GM21786 (cell line): ENCODE measurements around the gene ANO10.
"Not testable (repeated sequence)": the region's sequence is repeated elsewhere in the genome, so short reads cannot be mapped to it uniquely, and the experiment has no call there.

Experiments used
- ATAC-seq: cut with Tn5 transposase; IDR thresholded peaks from one replicate; pipeline ENCODE4 v1.9.1; 2021; ENCODE audit not compliant: unreplicated experiment

ANO10 gene

DNA sequence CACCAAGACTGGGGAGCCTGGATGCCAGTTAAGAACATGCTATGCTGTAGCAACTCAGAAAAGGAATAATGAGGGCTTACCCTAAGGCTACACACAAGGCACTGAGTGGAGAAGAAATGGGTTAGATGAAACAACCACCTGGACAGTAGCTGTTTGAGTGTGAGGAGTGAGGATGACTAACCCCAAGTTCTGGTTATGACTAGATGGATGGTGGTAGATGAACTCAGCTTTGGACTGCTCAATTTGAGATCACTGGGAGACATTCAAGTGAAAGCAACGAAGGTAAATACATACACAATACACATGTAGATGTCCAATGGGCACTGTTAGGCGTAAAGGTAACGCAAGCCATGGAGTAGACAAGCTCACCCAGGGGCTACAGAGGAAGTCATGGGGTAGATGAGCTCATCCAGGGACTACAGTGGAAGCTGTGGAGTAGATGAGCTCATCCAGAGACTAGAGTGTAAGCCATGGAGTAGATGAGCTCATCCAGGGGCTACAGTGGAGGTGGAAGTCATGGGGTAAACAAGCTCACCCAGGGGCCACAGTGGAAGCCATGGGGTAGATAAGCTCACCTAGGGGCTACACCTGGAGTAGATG, 98.3 kb downstream of the ANO10 start:
- ATAC-seq: peak; percentile 90

DNA sequence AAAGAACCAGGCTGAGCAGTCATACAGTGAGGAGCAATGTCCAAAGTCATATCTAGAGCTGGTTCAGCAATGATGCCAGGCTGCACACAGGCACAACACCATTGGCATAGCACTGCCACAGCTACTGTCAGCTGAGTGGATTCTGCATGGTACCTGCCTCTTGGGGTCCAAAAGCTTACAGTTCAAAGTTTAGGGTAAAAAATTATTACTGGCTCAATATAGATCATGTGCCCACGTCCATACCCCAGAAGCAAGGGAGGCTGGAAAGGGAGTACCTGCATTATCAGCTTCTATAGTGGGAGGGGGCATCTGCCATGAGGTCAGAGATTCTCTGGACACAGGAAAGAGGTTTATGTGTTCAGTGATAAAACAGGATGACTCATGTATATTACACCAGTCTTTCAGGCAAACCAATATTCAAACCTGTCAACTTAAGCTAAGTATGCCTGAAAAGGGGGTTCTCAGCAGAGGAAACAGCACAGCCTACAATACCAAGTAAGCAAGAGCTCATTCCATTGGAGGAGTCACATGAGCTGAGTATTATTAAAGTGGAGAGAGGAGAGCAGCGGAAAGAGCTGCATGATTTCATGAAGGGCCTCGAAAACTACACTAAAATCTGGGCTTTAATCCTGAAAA, 99.0 kb downstream of the ANO10 start:
- no peak for ATAC-seq

GRCh38 chr3:43521941-43522340, 99.9 kb downstream of the ANO10 start:
- no peak for ATAC-seq

- not testable (repeated sequence) for ATAC-seq
Measured at GRCh38 chr3:43518515-43518914, 103.3 kb downstream of the ANO10 start.

DNA sequence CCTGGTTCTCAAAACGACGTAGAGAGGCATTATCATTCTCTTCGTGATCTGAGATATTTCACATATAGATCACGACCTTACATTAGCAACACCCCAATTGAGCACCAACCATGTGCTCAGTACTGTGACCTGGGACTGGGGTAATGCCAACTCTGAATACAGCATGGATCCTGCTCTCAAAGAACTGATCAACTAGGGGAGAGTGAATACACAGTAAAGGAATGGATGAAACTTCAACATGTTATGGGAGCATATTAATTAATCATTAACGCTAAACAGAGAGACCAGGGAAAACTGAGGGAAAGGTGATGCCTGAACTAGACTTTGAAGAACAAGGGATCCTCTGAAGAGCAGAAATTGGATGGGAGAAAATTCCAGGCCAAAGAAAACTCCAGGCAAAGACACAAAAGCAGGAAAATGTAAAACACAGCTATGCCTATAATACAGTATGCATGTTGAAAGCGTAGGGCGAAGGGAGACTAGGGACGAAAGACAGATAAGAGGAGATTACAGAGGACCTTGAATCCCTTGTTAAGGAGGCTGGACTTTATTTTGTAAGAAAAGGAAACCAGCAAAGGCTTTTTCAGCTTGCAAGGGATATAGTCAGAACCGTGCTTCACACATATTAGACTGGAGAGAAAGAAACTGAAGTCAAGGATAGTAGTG, 105.7 kb downstream of the ANO10 start:
- ATAC-seq: no peak

- no peak for ATAC-seq
Measured at GRCh38 chr3:43515208-43515917, 106.4 kb downstream of the ANO10 start.

- no peak for ATAC-seq
Measured at GRCh38 chr3:43512754-43513404, 108.9 kb downstream of the ANO10 start.

- no peak for ATAC-seq
Measured at GRCh38 chr3:43506644-43507043, 115.2 kb downstream of the ANO10 start.

DNA sequence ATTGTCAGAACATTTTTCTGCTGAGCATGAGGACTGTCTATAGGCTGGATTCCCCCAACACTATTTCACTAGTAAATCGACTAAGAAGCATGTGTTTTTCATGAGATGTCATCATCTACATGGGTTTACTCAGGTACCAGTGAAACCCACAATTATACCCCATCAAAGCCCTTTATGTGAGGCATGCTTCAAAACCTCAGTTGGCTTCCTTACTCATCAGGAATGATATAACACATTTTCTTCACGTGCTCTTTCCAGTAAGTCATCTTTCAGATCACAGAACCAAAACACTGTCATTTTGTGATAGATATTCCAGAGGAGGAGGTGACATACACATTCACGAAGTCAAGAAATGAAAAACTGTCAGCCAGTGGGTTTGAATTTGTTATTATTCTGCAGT, 116.5 kb downstream of the ANO10 start:
- no peak for ATAC-seq

DNA sequence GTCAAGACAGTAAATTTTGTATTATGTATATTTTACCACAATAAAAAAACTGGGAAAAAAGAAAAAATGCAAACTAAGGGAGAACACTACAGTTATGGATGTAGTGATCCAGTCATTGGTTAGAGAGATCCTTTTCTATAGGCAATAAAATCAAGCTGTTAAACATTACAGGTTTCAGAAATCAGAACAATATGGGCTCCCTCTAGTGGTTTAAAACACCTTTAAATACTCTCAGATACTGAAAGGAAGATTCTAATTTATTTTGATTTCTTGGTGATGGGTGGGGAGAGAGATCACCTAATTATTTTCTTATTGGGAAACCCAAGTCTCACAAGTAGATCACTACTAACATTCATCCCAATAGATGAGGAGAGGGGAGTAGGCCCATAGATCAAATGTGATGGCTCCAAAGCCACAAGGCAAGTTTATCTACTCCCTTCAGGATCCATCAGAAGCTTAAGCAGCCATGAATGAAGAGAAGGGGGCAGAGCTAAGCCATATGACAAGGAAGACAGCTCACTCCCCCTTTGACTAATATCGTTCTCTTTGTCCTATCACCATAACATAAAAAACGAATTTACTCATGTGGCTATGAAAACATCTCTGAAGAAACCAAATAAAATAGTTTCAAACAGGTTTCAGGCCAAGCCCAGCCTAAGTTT, 118.6 kb downstream of the ANO10 start:
- no peak for ATAC-seq

DNA sequence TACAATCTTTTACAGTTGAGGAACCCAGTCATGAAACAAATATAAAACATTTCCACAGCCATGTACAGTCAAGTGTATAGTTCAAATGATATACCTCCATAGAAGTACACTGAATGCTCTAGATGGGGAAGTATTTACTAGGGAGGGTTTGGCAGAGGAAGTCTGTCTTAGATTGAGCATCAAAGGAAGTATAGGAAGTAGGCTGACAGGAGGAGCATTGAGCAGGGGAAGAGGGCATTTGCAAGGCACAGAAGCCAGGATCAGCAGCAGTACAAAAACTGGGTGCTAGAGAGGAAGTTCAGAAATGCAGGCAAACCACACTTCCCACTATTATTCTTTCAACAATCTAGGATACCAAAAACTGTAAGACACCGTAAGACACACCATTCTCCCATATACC, 122.6 kb downstream of the ANO10 start:
- ATAC-seq: no peak

DNA sequence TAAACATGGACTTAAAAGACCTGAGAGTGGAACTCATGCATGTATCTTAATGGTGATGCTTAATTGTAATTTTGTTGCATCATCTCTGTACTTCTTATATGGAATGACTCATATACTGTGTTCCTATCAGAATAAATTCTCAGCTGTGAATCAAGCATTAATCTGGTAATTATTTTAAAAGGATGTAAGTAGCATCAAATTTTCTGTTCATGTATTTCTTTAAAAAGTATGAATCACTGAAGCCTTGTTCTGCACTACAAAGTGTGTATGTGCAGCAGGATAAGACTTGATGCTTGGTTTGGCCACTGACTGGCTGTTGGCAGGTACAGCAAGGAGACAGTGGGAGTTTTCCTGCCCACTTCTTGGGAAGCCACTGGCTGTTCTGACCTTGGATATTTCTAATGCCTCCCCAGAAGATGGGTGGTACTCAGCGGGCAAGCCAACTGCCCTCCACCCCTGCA, 123.9 kb downstream of the ANO10 start:
- ATAC-seq: no peak

DNA sequence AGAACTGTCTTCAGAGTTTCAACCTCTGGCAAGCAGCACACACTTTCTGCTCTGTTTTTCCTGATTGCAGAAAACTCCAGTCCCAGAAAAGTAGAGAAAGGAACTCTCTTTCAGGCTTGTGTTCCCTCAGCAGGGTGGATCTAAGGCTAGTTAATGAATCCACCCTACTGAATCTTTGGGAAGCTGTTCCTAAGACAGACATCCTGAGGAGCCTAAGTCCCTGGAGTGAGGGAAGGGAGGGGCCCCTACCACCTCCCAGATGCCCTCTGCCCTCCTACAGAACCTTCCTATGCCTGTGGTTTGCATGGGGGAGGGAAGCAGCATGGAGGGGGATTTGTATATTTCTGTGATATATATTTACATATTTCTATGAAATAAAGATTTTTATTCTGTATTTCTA, 124.4 kb downstream of the ANO10 start:
- ATAC-seq: no peak

GRCh38 chr3:43496740-43497375, 125.0 kb downstream of the ANO10 start:
- no peak for ATAC-seq

DNA sequence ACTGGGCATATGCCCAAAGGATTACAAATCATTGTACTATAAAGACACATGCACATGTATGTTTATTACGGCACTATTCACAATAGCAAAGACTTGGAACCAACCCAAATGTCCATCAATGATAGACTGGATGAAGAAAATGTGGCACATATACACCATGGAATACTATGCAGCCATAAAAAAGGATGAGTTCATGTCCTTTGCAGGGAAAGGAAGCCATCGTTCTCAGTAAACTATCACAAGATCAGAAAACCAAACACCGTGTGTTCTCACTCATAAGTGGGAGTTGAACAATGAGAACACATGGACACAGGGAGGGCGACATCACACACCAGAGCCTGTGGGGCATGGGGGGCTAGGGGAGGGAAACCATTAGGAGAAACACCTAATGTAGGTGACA, 128.9 kb downstream of the ANO10 start:
- ATAC-seq: not testable (repeated sequence)

- ATAC-seq: not testable (repeated sequence)
Measured at GRCh38 chr3:43491807-43492206, 130.0 kb downstream of the ANO10 start.

- ATAC-seq: no peak
Measured at GRCh38 chr3:43490640-43491185, 131.1 kb downstream of the ANO10 start.

GRCh38 chr3:43489930-43490329, 131.9 kb downstream of the ANO10 start:
- no peak for ATAC-seq

DNA sequence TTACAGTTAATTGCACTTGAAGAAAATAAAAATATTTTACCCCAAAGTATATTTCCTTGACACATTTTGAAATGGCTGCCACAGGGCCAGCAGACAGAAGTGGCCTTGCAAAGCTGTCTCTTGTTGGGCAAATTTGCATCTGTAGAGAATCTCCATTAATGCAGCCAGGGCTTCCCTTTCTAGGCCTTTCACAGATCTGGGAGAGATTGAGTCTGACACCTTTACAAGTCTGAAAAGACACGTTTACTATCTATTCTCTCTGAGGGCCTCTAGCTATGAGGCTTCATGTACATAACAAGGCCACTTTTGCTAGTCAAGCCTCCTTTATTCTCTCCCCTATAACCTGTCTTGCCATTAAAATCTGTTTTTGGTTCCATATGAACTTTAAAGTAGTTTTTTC, 135.9 kb downstream of the ANO10 start:
- no peak for ATAC-seq

DNA sequence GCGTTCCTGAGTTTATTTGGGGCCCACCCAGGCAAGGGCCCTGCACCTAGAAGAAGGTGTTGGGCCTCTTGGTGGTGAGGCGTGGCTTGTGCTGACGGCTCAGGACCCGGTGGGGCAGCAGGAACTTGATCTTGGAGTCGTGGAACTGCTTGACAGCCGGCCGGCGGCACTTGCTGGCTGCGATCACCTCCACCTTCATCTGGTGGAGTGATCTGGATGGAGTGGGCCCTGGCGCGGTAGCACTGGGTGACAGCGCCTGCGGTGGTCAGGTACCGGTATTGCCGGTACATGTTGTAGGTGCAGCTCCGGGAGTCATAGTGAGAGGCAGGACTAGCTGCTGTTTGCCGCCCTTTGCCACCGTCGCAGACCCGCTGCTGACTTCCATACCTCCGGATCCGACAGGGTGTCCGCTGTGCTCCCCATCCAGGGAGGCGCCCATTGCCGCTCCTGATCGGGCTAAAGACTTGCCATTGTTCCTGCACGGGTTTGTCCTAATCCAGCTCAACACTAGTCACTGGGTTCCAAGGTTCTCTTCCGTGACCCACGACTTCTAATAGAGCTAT, 136.8 kb downstream of the ANO10 start:
- no peak for ATAC-seq
